T-helper 2 cell treated with Interferon-gamma antibody and Interleukin-4, amounts not matched to agents 100 ng/mL and 5 ng/mL, for 36 hours (primary cell): ENCODE measurements around the gene AMDHD2. TPM values are rescaled to one million over a fixed set of nuclear protein-coding genes. Genes with fewer than 3 reads are reported as not detected.
"Not testable (repeated sequence)": the region's sequence is repeated elsewhere in the genome, so short reads cannot be mapped to it uniquely, and the experiment has no call there.

Experiments used
- intact Hi-C: fragments of 100-400 bp; cut with micrococcal nuclease; formaldehyde crosslinking; loops from one replicate; pipeline ENCODE4 v1.15.1; 2023
- total RNA-seq: library from RNA; stranded (reverse); gene quantifications from 2 replicates; pipeline ENCODE4 v1.2.3, GENCODE V29; 2022

The AMDHD2 gene
- total RNA-seq, 1 donor from 2014 or later, result 44.8 TPM

DNA sequence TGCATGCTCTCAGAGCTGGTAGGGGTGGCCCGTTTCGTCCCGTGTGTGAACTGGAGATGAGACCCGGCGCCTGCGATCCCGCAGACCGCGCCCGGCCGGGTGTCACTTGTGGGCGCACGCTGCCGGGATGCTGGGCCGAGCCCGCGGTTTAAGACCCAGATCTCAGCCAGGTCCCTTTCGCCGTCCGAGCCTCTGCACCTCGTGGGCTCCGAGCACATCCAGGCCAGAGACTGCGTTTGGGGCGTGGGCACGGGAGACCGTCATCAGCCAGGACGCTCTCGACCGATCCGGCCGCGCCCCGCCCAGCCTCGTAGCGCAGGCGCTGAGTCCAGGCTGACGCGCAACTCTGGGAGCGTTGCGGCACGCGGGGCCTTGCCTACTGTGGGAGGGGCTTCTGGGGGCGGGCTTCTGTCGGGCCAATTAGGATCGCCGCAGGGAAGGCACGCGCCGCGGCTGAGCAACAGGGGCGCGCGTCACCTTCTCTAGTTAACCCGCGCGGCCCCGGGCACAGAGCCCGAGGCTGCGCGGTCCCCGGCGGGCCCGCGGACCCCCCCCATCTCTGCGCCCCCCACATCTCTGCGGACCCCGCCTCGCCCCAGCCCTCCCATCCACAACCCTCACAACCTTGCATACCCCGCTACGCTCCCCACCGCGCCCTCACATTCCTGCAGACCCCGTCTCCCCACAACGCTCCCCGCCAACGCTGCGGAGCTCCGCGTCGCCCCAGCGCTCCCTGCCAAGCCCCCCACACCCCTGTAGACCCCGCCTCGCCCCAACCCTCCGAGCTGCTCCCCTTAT, 11.7 kb downstream of the AMDHD2 start:
- intact Hi-C loops, result loop anchor here (1.0 to 5.0 kb wide), 3 partner anchors 12 to 140 kb away; partner anchors contain the start of genes AMDHD2 and ATP6V0C

DNA sequence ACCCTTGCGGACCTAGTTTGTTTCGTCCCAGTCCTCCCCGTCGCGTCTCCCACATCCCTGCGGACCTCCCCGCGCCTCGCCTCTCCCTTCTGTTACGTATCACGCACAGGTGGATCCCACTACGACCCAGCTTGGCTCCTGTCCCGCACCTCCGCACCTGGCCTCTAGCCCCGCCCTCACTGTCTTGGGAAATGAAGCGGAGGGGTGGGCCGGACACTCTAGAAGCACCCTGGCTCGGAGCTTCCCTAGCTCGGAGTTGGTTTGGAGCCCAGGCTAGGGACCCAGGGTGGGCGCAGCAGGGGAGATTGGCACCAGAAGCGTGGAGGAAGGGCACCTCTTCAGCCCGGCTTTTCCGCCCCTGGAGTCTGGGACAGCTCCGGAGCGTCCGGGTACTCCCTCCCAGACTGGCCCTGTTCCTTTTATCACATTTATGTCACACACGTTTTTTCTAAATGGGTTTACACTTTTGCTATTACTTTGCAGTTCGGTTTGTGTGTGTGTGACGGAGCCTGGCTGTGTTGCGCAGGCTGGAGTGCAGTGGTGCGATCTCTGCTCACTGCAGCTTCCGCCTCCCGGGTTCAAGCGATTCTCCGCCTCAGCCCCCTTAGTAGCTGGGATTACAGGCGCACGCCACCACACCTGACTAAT, 12.4 kb downstream of the AMDHD2 start:
- intact Hi-C loops, result loop anchor here (1.0 to 5.0 kb wide), 3 partner anchors 12 to 140 kb away; partner anchors contain the start of genes AMDHD2 and ATP6V0C

DNA sequence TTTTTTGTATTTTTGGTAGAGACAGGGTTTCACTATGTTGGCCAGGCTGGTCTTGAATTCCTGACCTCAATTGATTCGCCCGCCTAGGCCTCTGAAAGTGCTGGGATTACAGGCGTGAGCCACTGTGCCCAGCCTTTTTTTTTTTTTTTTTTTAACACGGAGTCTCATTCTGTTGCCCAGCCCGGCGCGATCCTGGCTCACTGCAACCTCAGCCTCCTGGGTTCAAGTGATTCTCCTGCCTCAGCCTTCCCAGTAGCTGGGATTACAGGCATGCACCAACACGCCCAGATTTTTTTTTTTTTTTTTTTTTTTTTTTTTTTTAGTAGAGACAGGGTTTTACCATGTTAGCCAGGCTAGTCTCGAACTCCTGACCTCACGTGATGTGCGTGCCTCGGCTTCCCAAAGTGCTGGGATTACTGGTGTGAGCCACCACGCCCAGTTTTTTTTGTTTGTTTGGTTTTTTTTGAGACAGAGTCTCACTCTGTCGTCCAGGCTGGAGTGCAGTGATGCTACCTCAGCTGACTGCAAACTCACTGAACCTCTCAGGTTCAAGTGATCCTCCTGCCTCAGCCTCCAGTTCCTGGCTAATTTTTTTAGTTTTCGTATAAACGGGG, 13.1 kb downstream of the AMDHD2 start:
- intact Hi-C loops, result loop anchor here (5.0 kb wide), 1 partner anchor 139 kb away; no protein-coding TSS in a partner anchor

DNA sequence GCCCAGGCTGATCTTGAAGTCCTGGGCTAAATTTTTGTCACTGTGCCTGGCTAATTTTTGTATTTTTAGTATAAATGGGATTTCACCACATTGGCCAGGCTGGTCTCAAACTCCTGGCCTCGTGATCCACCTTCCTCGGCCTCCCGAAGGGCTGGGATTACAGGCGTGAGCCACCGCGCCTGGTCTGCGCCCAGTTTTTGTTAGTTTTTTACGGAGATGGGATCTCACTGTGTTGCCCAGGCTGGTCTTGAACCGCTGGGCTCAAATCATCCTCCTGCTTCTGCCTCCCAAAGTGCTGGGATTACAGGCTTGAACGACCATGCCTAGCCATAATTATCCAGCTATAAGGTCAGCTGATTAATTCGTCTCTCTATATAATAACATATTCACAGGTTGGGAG, 13.7 kb downstream of the AMDHD2 start:
- intact Hi-C loops, result loop anchor here (5.0 kb wide), 1 partner anchor 138 kb away; no protein-coding TSS in a partner anchor

DNA sequence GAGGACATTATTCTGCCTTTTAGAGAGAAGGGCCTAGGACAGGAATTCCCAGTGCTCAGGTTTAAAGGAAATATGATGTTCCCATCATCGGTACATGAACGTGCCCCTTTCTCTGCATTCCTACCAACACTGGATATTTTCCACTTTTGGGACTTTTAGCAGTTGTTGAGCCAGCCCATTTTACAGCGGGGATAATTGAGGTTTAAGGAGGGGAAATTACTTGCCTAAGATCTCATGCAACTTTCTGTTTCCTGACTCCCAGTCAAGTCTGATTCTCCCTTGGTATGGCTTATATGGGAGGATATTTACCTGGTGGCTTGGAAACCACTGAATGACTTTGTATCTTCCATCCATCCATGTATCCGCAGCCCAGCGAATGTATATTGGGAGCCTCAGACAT, 14.2 kb downstream of the AMDHD2 start:
- intact Hi-C loops, result loop anchor here (5.0 kb wide), 1 partner anchor 138 kb away; no protein-coding TSS in a partner anchor

DNA sequence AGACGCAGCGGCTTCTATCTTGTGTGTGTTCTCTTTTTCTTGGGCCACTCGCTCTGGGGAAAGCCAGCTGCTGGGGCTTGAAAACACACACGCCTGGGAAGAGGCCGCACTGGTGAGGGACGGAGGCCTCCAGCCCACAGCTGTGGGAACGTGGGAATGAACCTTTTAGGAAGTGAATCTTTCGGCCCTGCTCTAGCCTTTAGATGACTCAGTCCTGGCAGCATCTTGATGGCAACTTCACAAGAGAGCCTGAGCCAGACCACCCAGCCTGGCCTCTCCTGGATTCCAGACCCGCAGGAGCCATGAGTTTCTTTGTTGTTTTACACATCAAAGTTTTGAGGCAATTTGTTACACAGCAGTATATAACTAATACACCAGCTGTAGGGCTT, 15.4 kb downstream of the AMDHD2 start:
- intact Hi-C loops, result no loop called here

DNA sequence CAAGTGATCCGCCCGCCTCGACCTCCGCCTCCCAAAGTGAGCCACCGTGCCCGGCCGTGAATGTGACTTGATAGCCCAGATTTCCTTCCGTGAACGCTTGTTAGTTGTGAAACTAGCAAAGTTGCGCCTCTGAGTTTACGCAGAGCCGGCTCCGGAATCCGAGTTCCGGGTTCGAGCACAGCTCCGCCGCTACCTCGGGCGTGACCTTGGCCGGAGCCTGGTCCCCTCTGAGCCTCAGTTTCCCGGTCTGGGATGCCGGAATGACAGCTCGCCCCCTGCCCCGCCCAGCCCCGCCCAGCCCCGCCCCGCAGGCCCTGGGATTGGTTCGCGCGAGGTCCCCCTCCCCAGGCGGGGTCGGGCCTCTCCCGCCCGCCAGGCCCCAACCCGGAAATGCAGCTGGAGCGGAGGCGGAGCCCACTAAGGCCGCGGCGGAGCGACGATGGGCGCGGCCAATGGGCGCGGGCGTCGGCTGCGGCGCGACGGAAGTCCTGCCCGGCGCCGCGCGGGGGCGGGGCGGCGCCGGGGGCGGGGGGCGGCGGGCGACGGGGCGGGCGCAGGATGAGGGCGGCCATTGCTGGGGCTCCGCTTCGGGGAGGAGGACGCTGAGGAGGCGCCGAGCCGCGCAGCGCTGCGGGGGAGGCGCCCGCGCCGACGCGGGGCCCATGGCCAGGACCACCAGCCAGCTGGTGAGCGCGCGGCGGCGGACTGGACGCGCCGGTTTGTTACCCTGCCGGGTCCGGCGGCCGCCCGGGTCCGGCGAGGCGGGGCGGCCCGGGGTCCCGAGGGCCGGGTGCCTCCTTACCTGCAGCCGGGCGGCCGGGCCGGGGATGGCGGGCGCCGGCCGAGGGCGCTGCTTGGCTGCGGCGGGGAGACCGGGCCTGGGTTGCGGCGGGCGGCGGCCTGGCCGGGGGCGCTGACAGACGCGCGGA, 17.5 kb downstream of the AMDHD2 start, which contains the start of gene PDPK1:
PDPK1 (plus strand) TSS at position 571 of the 929 bp plus-strand sequence; CDS start at position 663, 92 bp downstream.
- intact Hi-C loops, result no loop called here

DNA sequence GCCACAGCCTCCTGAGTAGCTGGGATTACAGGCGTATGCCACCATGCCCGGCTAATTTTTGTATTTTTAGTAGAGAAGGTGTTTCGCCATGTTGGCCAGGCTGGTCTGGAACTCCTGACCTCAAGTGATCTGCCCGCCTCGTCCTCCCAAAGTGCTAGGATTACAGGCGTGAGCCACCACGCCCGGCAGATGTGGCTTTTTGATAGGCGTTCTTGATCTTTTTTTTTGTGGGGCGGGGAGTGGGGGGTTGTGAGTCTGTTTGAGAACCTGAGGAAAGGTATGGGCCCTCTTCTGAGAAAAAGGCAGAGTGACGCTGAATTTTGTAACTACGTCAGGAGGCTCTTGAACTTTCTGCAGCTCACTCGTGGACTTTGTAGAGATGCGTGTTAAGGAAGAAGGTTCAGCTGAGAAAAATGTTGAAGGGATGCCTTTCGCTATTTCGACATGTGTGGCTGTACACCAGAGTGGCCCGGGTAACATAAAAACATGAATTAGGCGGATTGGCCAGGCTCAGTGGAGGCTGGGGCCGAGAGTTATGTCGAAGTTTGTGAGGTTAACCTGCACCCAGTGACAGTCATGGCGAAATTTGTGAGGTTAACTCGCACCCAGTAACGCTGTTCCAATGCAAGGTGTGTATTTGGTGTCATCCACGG, 19.1 kb downstream of the AMDHD2 start:
- intact Hi-C loops, result not testable (repeated sequence)

DNA sequence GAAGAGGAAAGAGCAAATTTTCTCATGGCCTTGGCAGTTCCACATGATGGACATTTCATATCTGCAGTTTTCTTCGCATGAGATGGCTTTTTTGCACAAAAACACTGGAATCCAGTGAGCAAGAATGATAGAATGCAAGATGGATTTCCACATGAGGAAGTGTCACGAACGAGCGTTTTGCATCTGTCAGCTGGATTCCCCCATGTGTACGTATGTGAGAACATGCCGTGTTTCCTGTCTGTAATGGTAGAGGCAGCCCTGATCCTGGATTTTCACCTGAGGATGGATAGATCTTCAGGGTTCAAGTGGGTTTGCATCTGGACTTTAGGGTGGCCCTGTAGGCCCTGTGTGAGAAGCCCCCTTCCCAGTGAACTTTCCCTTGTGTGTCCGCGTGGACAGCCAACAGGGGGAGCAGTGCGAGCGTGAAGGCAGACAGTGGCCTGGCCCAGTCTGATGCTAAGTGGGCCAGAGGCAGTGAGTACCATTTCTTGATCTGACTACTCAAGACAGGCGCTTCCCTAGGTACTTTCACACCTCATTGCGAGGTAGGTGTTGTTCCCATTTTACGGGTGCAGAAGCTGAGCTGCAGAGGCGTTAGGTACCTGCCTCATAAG, 19.8 kb downstream of the AMDHD2 start:
- intact Hi-C loops, result not testable (repeated sequence)

DNA sequence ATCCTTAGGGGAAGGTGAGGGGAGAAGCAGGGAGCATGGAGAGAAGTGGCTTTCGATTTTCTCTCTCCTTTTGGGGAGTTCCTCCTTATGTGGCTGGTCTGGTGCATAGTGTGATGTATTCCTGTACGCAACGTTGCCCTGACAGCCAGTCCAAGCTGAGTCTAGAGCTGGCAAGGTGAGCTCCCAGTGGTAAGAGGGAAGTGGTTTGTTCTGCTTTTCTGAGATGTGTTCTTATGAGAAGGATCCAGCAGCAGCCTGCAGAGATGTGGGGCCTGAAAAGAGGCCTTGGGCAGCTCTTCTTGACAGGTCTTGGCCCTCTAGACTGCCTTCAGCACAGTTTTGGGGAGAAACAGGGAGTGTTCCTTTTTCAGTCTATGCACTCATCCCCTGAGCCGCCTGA, 20.7 kb downstream of the AMDHD2 start:
- intact Hi-C loops, result not testable (repeated sequence)

DNA sequence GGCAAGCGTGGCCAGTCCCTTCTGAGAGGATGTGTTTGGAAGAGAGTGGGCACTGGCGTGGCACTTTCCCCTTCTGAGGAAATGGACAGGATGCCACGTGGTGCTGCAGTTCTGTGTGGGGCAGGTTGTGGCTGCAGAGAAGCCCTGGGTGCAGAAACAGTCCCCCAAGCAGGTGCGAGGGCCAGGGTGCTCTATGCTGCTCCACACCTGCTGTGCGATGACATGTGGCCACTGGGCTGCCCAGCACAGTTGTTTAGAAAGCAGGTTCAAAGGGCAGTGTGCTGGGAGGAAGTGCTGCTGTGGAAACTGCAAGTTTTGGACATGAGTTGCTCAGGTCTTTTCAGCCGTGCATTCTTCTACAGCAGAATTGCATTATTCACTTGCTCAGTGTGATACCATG, 21.2 kb downstream of the AMDHD2 start:
- intact Hi-C loops, result not testable (repeated sequence)

DNA sequence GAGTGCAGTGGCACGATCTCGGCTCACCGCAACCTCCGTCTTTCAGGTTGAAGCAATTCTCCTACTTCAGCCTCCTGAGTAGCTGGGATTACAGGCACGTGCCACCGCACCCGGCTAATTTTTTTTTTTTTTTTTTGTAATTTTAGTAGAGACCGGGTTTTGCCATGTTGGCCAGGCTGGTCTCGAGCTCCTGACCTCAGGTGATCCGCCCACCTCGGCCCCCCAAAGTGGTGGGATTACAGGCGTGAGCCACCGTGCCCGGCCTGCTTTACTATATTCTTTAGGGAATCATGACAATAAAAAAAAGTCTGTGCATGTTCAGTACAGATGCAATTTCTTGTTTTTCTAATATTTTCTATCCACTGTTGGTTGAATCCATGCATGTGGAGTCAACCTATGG, 23.6 kb downstream of the AMDHD2 start:
- intact Hi-C loops, result not testable (repeated sequence)

DNA sequence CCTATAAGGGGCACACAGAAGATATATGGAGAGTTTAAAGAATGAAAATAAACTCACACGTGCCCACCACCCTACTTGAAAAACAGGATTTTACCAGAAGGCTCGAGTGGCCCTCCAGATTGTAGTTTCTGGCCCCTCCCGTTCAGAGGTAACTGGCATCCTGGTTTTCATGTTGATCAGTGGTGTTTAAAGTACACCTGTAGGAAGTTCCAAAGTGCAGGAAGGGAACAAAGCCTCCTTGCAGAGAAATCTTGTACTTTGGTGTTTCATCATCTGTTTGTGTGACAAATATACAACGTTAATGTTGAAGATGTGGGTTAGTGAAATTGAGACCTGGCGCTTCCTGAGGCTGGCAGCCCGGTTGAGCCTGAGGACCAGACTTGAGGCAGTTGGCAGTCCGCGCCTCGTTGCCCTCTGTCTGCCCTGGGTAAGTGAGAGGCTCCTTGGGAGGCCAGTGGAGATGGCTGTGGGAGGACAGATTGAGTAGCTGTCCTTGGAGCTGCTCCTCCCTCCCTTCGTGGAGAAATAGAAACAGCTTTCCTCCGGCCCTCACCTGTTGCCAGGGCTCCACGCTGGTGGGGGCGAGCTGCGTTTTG, 30.2 kb downstream of the AMDHD2 start:
- intact Hi-C loops, result not testable (repeated sequence)

DNA sequence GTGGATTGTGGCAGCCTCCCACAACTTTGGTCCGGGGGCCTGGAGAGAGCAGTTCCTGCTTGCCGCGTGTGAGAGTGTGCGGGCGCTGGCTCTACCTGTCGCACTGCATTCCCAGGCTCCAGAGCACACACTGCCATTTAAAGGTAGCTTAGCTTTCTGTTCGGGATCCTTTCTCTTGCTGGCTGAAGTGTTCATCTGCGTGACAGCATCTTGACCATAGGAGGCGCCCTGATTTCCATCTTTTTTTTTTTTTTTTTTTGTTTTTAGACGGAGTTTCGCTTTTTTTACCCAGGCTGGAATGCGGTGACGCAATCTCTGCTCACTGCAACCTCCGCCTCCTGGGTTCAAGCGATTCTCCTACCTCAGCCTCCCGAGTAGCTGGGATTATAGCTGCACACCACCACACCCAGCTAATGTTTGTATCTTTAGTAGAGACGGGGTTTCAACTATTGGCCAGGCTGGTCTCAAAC, 31.3 kb downstream of the AMDHD2 start:
- intact Hi-C loops, result not testable (repeated sequence)

DNA sequence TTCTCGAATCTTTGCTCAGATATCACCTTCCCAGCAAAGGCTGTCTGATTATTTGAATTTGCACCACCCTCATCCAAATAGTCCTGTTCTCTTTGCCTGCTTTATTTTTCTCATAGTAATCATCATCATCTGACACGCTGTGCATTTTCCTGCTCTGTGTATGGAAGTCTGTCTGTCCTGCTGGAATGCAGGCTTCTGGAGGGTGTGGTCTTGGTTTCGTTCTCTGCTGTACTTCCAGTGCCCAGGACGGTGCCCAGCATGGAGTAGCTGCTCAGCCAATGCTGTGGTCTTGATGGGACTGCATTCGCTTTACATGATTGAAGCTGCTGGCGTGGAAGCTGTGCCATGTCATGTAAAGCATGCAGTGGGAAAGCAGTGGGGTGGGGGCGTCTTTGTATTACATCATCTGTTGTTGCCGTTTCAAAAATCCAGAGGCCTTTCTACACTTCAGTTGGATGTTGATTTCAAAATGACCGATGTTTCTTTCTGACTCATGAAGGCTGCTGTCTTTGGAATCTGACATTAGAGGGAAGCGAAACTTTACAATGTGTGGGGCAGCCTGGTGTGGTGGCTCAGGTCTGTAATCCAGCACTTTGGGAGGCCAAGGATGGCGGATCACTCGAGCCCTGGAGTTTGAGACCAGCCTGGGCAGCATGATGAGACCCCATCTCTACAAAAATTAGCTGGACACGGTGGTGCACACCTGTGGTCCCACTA, 34.7 kb downstream of the AMDHD2 start:
- intact Hi-C loops, result not testable (repeated sequence)

DNA sequence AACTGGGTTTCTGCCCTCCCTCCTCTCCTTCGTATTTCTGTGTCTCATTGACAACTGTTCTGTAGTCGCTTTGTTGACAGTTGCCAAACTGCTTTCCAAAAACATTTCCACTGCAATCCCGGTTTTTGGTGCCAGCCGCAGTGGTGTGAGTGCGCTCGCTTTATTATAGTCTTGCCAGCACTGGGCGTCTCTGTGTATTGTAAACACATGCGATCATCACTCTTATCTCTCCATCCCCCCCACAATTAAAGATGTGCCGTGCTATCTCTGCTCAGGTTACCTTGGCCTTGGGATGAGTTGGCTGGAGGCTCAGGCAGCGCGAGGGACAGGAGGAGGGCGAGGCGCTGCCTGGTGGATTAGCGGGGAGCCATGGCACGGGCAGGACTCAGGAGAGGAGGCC, 37.0 kb downstream of the AMDHD2 start:
- intact Hi-C loops, result not testable (repeated sequence)

DNA sequence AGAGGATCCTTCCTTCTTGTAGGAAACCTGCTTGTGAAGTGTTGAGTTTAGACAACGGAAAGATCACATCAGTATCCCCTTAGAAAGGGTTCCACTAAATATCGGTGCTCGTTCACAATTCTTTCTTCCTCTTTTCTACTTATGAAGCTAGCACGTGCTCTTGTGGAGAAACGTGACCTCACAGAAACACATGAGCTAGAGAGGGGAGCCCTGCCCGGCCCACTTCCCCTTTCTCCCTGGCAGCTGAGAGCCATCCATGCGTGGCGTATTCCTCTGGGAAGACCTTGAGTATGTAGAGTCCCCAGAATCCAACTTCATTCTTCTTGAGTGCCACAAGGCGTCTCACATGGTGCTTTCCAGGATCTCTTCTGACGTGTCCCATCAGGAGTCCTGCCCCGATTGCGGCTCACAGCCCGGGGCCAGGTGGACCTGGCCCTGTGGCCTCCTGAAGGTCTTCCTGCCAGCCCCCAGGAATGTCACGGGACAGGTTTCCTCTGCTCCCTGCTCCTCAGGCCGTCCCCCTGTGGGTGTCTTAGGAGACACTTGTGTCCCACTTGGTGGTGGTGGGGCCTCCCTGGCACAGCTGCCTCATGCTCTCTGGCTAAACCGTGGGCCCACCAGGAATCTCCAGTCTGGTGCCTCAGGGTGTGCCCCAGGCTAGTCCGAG, 40.1 kb downstream of the AMDHD2 start:
- intact Hi-C loops, result not testable (repeated sequence)

DNA sequence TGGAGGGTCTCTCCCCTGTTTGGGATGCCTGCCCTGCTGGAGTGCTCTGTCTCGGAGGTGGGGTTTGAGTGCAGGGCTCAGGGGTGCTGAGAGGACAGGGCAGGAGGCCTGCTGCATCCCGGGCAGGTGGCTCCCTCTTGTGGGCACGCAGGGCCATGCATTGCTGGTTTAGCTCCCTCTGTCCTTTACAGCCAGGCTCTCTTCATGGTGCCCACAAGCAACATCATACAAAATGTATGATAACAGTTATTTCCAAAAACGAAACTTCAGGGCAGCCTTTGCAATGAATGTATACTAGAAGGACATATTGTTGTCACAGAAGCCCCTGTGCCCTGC, 40.6 kb downstream of the AMDHD2 start:
- intact Hi-C loops, result not testable (repeated sequence)
